Measurements from ENCODE around the gene LITAF. TPM values are rescaled to one million over a fixed set of nuclear protein-coding genes. Genes with fewer than 3 reads are reported as not detected.

LITAF gene
- polyA plus RNA-seq, 3 donors: 67.9 to 118 (median 69.0) TPM

DNA sequence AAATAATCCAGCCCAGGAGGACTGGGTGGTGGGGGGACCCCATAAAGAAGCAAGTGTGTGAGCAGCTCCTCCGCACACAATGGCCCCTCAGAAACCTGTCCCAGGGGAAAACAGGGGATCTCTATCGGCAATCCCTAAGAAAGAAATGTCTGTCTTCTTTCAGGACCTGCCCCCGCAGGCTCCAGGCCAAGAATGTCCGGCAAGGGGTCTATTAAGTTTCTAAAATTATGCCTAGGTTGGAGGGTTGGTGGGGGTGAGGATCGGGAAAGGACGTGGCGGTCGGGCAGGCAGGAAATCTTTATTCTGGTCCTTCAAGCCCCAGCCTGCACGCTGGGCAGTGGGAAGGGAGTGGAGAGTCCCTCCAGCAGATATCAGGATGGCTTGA is 23.4 kb upstream of the LITAF start:
- Mint-ChIP-seq H3K4me1 (peaks cover 77% of the 10 kb centered on the region), H3K9me3 (no peaks in the 10 kb centered on the region), H3K27ac (peak overlapping the region in 4 of 7 donors; percentile 14 to 88 (median 71)), H3K27me3 (ENCODE audit: low read depth in 3 of 3) (peaks cover 1 to 31% (median 3%) of the 10 kb centered on the region in 3 donors), H3K36me3 (peaks cover 5 to 11% of the 10 kb centered on the region in 2 donors), H3K4me3 (no peak overlapping the region)
- Histone ChIP-seq H3K4me2 (replicated peaks; ENCODE audit: extremely low read depth, low read length, poor library complexity, severe bottlenecking) (no peak overlapping the region), H4K20me1 (ENCODE audit: insufficient read depth, low read length) (no peaks in the 10 kb centered on the region), H3K9me3 (replicated peaks in 1 of 2; ENCODE audit: control insufficient read depth in 1 of 2, insufficient read depth in 1 of 2, low read length in 2 of 2) (no peaks in the 10 kb centered on the region), H2AFZ (ENCODE audit: insufficient read depth, low read depth, low read length, poor library complexity, severe bottlenecking) (no peak overlapping the region), H3K27ac (ENCODE audit: low read depth in 1 of 2, low read length in 2 of 2) (no peak overlapping the region), H3K79me2 (ENCODE audit: insufficient read depth, low read length) (no peaks in the 10 kb centered on the region), H3K27me3 (ENCODE audit: control insufficient read depth in 2 of 2, insufficient read depth in 2 of 2, low read length in 2 of 2) (no peaks in the 10 kb centered on the region), H3K36me3 (replicated peaks in 1 of 2; ENCODE audit: control insufficient read depth in 1 of 2, insufficient read depth in 2 of 2, low read length in 2 of 2) (no peaks in the 10 kb centered on the region), H3K4me1 (ENCODE audit: control insufficient read depth in 1 of 2, insufficient read depth in 2 of 2, low read length in 2 of 2) (peaks cover 71 to 72% of the 10 kb centered on the region in 2 donors), H3K9ac (ENCODE audit: insufficient read depth, low read length, poor library complexity, severe bottlenecking) (no peak overlapping the region), H3K4me3 (replicated peaks in 1 of 3; ENCODE audit: low read depth in 2 of 3, low read length in 3 of 3) (no peak overlapping the region)
- 88% methylated on average over 8 of the region's 9 CpGs for WGBS (ENCODE audit: insufficient coverage)
- TF ChIP-seq, protein P1, sequence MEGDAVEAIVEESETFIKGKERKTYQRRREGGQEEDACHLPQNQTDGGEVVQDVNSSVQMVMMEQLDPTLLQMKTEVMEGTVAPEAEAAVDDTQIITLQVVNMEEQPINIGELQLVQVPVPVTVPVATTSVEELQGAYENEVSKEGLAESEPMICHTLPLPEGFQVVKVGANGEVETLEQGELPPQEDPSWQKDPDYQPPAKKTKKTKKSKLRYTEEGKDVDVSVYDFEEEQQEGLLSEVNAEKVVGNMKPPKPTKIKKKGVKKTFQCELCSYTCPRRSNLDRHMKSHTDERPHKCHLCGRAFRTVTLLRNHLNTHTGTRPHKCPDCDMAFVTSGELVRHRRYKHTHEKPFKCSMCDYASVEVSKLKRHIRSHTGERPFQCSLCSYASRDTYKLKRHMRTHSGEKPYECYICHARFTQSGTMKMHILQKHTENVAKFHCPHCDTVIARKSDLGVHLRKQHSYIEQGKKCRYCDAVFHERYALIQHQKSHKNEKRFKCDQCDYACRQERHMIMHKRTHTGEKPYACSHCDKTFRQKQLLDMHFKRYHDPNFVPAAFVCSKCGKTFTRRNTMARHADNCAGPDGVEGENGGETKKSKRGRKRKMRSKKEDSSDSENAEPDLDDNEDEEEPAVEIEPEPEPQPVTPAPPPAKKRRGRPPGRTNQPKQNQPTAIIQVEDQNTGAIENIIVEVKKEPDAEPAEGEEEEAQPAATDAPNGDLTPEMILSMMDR (IDR thresholded peaks at IDR 0.05): no peak
- intact Hi-C loops (cut with micrococcal nuclease): loop anchor here (5.0 kb wide), 2 partner anchors 33 to 38 kb away; no protein-coding TSS in a partner anchor
- no peak for DNase-seq

DNA sequence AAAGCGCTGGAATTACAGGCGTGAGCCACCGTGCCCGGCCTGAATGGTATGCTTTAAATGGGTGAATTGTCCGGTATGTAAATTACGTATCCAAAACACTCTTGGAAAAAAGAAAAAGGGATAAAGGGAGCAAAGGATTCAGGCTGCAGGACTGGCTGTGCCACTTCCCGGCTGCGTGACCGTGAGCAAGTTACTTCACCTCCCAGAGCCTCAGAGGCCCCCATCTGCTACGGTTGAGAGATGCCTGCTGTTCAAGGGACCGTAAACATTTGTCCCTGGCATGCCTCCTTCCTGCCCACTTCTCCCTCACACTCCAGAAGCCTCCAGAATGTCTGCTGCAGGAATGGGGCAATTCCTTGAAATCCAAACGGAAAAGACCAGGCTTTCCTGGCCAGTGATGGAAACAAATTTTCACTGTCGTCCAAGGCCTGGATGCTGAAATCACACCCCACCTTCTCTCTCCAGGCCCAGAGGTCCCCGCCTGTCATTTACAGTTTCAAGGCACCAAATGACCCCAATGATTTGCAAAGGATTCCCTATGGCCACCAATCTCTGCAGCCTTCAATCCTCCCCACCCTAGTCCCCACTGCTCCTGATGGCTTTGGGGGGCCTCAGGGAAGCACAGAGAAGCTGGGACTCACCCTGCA is 22.9 kb upstream of the LITAF start:
- no peak overlapping the region for H3K4me2 ChIP-seq (replicated peaks; ENCODE audit: extremely low read depth, low read length, poor library complexity, severe bottlenecking)
- peaks cover 5 to 8% of the 10 kb centered on the region in 2 donors for H3K36me3 Mint-ChIP-seq
- no peaks in the 10 kb centered on the region for H3K79me2 ChIP-seq (ENCODE audit: insufficient read depth, low read length)
- no peaks in the 10 kb centered on the region for H4K20me1 ChIP-seq (ENCODE audit: insufficient read depth, low read length)
- H2AFZ ChIP-seq (ENCODE audit: insufficient read depth, low read depth, low read length, poor library complexity, severe bottlenecking): no peak overlapping the region
- peak overlapping the region in 1 of 2 donors; percentile 42 for H3K4me3 Mint-ChIP-seq
- 58% methylated on average over 10 of the region's 14 CpGs for WGBS (ENCODE audit: insufficient coverage)
- peaks cover 77% of the 10 kb centered on the region for H3K4me1 Mint-ChIP-seq
- TF ChIP-seq, protein P1 (IDR thresholded peaks at IDR 0.05): no peak
- H3K27ac ChIP-seq (ENCODE audit: low read depth in 1 of 2, low read length in 2 of 2): peak overlapping the region; percentile 42 to 43
- no peak overlapping the region for H3K4me3 ChIP-seq (replicated peaks in 1 of 3; ENCODE audit: low read depth in 2 of 3, low read length in 3 of 3)
- H3K27me3 ChIP-seq (ENCODE audit: control insufficient read depth in 2 of 2, insufficient read depth in 2 of 2, low read length in 2 of 2): no peaks in the 10 kb centered on the region
- no peaks in the 10 kb centered on the region for H3K9me3 Mint-ChIP-seq
- H3K36me3 ChIP-seq (replicated peaks in 1 of 2; ENCODE audit: control insufficient read depth in 1 of 2, insufficient read depth in 2 of 2, low read length in 2 of 2): no peaks in the 10 kb centered on the region
- intact Hi-C loops (cut with micrococcal nuclease): loop anchor here (5.0 kb wide), 2 partner anchors 32 to 37 kb away; no protein-coding TSS in a partner anchor
- no peak for DNase-seq
- H3K27me3 Mint-ChIP-seq (ENCODE audit: low read depth in 3 of 3): peaks cover 1 to 29% (median 3%) of the 10 kb centered on the region in 3 donors
- H3K9me3 ChIP-seq (replicated peaks in 1 of 2; ENCODE audit: control insufficient read depth in 1 of 2, insufficient read depth in 1 of 2, low read length in 2 of 2): no peaks in the 10 kb centered on the region
- peak overlapping the region in 6 of 7 donors; percentile 63 to 97 (median 82) for H3K27ac Mint-ChIP-seq
- H3K9ac ChIP-seq (ENCODE audit: insufficient read depth, low read length, poor library complexity, severe bottlenecking): no peak overlapping the region
- H3K4me1 ChIP-seq (ENCODE audit: control insufficient read depth in 1 of 2, insufficient read depth in 2 of 2, low read length in 2 of 2): peaks cover 72 to 73% of the 10 kb centered on the region in 2 donors

All from CD14-positive monocyte (primary cell).